GM23338 (cell line): ENCODE results near the gene RGS6. TPM values are rescaled to one million over a fixed set of nuclear protein-coding genes. Genes with fewer than 3 reads are reported as not detected.

ENCODE experiments used
- ATAC-seq: fragments of 200-7000 bp; cut with Tn5 transposase; 3 replicates; pipeline ENCODE4 v1.9.1; 2020
- DNase-seq: peaks from one replicate; pipeline ENCODE4 v3.0.0-alpha.2; 2015; ENCODE audit warnings: low spot score
- H2AFZ ChIP-seq: fragments of 200-600 bp; sonication (generic); 2 replicates; pipeline ENCODE4 v1.8.0; 2016; ENCODE audit warnings: antibody characterized with exemption, mild to moderate bottlenecking, moderate library complexity
- H3F3A ChIP-seq: fragments of 200-600 bp; sonication (generic); replicated peaks from 2 replicates; pipeline ENCODE4 v1.8.0; 2017; ENCODE audit warnings: antibody characterized with exemption, mixed run types, low read depth
- H3K27ac ChIP-seq: fragments of 200-600 bp; sonication (generic); 2 replicates; pipeline ENCODE4 v1.6.1; 2016; ENCODE audit warnings: low read depth
- H3K27me3 ChIP-seq: fragments of 200-600 bp; sonication (generic); 2 replicates; pipeline ENCODE4 v1.8.0; 2016; ENCODE audit warnings: mild to moderate bottlenecking, mixed run types, moderate library complexity; ENCODE audit not compliant: insufficient read depth
- H3K36me3 ChIP-seq: fragments of 200-600 bp; sonication (generic); 2 replicates; pipeline ENCODE4 v1.8.0; 2016; ENCODE audit warnings: mild to moderate bottlenecking; ENCODE audit not compliant: insufficient read depth
- H3K4me1 ChIP-seq: fragments of 200-600 bp; sonication (generic); 2 replicates; pipeline ENCODE4 v1.8.0; 2016; ENCODE audit warnings: mild to moderate bottlenecking, moderate library complexity; ENCODE audit not compliant: insufficient read depth
- H3K4me2 ChIP-seq: fragments of 200-600 bp; sonication (generic); 2 replicates; pipeline ENCODE4 v1.7.1; 2017; ENCODE audit warnings: mixed run types
- H3K4me3 ChIP-seq: fragments of 200-600 bp; sonication (generic); 2 replicates; pipeline ENCODE4 v1.6.1; 2016; ENCODE audit warnings: mixed run types
- H3K79me2 ChIP-seq: fragments of 200-600 bp; sonication (generic); replicated peaks from 2 replicates; pipeline ENCODE4 v1.8.0; 2017; ENCODE audit warnings: mild to moderate bottlenecking; ENCODE audit not compliant: insufficient read depth
- H3K9me2 ChIP-seq: fragments of 200-600 bp; sonication (generic); 2 replicates; pipeline ENCODE4 v1.8.0; 2017; ENCODE audit not compliant: insufficient read depth
- H4K20me1 ChIP-seq: fragments of 200-600 bp; sonication (generic); replicated peaks from 2 replicates; pipeline ENCODE4 v1.8.0; 2017; ENCODE audit warnings: mild to moderate bottlenecking; ENCODE audit not compliant: insufficient read depth
- H3K27ac Mint-ChIP-seq: 2 replicates; pipeline ENCODE4 v1.8.0; 2020; ENCODE audit warnings: inconsistent platforms, mild to moderate bottlenecking, moderate library complexity, mixed read lengths
- H3K27me3 Mint-ChIP-seq: 3 replicates; pipeline ENCODE4 v1.8.0; 2022; ENCODE audit warnings: low read depth, mild to moderate bottlenecking, moderate library complexity, mixed read lengths, inconsistent platforms; ENCODE audit not compliant: insufficient read depth, poor library complexity
- H3K36me3 Mint-ChIP-seq: 3 replicates; pipeline ENCODE4 v1.8.0; 2021; ENCODE audit warnings: low read depth, mild to moderate bottlenecking, inconsistent platforms, moderate library complexity, mixed read lengths
- H3K4me1 Mint-ChIP-seq: 3 replicates; pipeline ENCODE4 v1.8.0; 2020; ENCODE audit warnings: mild to moderate bottlenecking, inconsistent platforms, mixed read lengths
- H3K4me3 Mint-ChIP-seq: 3 replicates; pipeline ENCODE4 v1.8.0; 2021; ENCODE audit warnings: moderate library complexity, mild to moderate bottlenecking, inconsistent platforms, mixed read lengths
- H3K9me3 Mint-ChIP-seq: 3 replicates; pipeline ENCODE4 v1.8.0; 2020; ENCODE audit warnings: moderate library complexity, mild to moderate bottlenecking, inconsistent platforms, mixed read lengths
- CREB1 ChIP-seq: fragments of 250-450 bp; sonication (Bioruptor Pico); IDR thresholded peaks from 2 replicates; pipeline ENCODE4 v1.5.0; 2020; ENCODE audit warnings: low read depth, mild to moderate bottlenecking, moderate library complexity
- CTCF ChIP-seq, 2 experiments: fragments of 200-600 bp in 1 of 2; sonication (generic) in 1 of 2; conservative IDR thresholded peaks; 2 replicates each; pipeline versions ENCODE4 v1.5.1 to v1.6.1; 2016 to 2017; ENCODE audit warnings: antibody characterized with exemption in 2 of 2, low read depth in 2 of 2, mild to moderate bottlenecking in 2 of 2, moderate library complexity in 1 of 2
- ETS1 ChIP-seq: IDR thresholded peaks from 2 replicates; pipeline ENCODE4 v1.6.1; 2016; ENCODE audit warnings: antibody characterized with exemption
- EZH2phosphoT487 ChIP-seq: fragments of 200-600 bp; sonication (generic); IDR thresholded peaks from one replicate; pipeline ENCODE4 v1.8.1; 2018; ENCODE audit warnings: antibody characterized with exemption; ENCODE audit not compliant: unreplicated experiment
- NANOG ChIP-seq: IDR thresholded peaks from 2 replicates; pipeline ENCODE4 v1.6.1; 2016; ENCODE audit warnings: antibody characterized with exemption, borderline replicate concordance
- POLR2AphosphoS5 ChIP-seq: IDR thresholded peaks from 2 replicates; pipeline ENCODE4 v1.6.1; 2016; ENCODE audit warnings: antibody characterized with exemption, low read depth
- ZNF114 ChIP-seq: fragments of 250-450 bp; sonication (Bioruptor Pico); IDR thresholded peaks from 2 replicates; pipeline ENCODE4 v1.5.0; 2020; ENCODE audit warnings: mild to moderate bottlenecking, moderate library complexity
- polyA plus RNA-seq: library from polyadenylated mRNA; unstranded; fragments of >200 nt; fragmentation: Nextera tagmentation; extraction: Ambion mirVana; gene quantifications from 2 replicates; pipeline ENCODE4 v1.2.1, GENCODE V29; 2016
- total RNA-seq: library from RNA; depleted of rRNA; stranded (reverse); fragments of >200 nt; shearing (Covaris generic); gene quantifications from 2 replicates; pipeline ENCODE4 v1.2.3, GENCODE V29; 2014
- TF ChIP-seq, protein P1 (sequence below): IDR thresholded peaks from one replicate; pipeline ENCODE4 v1.6.1; 2018; ENCODE audit warnings: antibody characterized with exemption; ENCODE audit not compliant: unreplicated experiment

Gene RGS6
- total and polyA plus RNA-seq, 2 experiments from 2014 or later: 0.66 to 0.83 TPM

DNA sequence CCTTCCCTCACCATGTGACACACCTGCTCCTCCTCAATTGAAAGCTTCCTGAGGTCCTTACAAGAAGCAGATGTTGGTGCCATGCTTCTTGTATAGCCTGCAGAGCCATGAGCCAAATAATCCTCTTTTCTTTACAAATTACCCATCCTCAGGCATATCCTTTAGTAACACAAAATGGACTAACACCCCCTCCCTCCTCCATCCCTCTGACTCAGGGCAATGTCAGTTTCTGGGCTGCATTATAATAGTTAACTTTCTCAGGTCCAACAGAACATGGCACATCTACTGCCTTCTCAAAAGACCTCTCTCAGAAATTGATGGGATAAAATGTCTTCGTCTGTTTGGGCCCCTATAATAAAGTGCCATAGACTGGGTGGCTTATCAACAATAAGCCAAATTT, 674.6 kb downstream of the RGS6 start:
- Histone ChIP-seq H3K4me3 (no peak overlapping the region), H3K36me3 (no peaks in the 10 kb centered on the region), H2AFZ (no peak overlapping the region), H3K79me2 (no peaks in the 10 kb centered on the region), H3K27me3 (no peaks in the 10 kb centered on the region), H3K27ac (no peak overlapping the region), H3F3A (no peaks in the 10 kb centered on the region), H3K9me2 (peaks cover 10% of the 10 kb centered on the region; the same call in 1 of the 2 replicates), H4K20me1 (no peaks in the 10 kb centered on the region), H3K4me2 (no peak overlapping the region), H3K4me1 (no peaks in the 10 kb centered on the region)
- TF ChIP-seq, protein P1, sequence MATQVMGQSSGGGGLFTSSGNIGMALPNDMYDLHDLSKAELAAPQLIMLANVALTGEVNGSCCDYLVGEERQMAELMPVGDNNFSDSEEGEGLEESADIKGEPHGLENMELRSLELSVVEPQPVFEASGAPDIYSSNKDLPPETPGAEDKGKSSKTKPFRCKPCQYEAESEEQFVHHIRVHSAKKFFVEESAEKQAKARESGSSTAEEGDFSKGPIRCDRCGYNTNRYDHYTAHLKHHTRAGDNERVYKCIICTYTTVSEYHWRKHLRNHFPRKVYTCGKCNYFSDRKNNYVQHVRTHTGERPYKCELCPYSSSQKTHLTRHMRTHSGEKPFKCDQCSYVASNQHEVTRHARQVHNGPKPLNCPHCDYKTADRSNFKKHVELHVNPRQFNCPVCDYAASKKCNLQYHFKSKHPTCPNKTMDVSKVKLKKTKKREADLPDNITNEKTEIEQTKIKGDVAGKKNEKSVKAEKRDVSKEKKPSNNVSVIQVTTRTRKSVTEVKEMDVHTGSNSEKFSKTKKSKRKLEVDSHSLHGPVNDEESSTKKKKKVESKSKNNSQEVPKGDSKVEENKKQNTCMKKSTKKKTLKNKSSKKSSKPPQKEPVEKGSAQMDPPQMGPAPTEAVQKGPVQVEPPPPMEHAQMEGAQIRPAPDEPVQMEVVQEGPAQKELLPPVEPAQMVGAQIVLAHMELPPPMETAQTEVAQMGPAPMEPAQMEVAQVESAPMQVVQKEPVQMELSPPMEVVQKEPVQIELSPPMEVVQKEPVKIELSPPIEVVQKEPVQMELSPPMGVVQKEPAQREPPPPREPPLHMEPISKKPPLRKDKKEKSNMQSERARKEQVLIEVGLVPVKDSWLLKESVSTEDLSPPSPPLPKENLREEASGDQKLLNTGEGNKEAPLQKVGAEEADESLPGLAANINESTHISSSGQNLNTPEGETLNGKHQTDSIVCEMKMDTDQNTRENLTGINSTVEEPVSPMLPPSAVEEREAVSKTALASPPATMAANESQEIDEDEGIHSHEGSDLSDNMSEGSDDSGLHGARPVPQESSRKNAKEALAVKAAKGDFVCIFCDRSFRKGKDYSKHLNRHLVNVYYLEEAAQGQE: no peak
- no peak for TF ChIP-seq EZH2phosphoT487
- no peak for TF ChIP-seq ZNF114 (CRISPR knock-in tag)
- Mint-ChIP-seq H3K36me3 (no peaks in the 10 kb centered on the region), H3K4me1 (peaks cover 13% of the 10 kb centered on the region; the same call in 2 of the 3 replicates), H3K9me3 (no peaks in the 10 kb centered on the region), H3K27me3 (peaks cover 3% of the 10 kb centered on the region), H3K27ac (no peak overlapping the region), H3K4me3 (no peak overlapping the region)
- ATAC-seq (no peak), DNase-seq (no peak)

DNA sequence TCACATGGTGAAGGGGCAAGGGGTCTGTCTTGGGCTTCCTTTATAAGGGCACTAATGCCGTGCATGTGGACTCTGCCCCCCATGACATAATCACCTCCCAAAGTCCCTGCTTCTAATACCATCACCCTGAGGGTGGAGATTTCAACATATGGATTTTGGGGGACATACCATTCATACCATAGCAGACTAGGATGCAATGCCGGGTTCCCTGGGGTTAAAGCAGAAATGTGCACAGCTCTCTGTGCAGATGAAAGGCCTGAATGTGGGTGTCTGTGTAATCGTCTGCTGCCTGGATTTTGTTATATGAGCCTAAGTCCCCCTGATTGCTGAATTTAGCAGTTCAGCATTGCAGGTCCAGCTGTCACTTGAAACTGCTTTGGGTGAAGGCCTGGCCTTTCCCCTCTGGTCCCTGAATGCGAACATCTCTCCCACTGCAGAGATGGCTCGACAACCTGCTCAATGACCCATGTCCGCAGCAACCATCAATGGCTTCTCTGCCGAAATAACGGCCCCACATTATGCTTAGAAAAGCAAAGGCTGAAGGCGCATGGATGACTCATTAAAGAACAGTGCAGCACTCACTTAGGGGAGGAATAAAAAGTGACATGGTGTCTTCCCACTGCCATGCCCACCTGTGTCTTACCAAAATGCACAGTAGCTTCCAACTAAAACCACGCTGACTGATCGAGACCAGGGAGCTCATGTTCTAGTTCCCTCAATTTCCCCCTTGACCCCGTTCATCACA, 675.3 kb downstream of the RGS6 start:
- Mint-ChIP-seq H3K4me1 (peaks cover 13% of the 10 kb centered on the region; the same call in 2 of the 3 replicates), H3K27ac (no peak overlapping the region), H3K27me3 (peaks cover 3% of the 10 kb centered on the region), H3K9me3 (no peaks in the 10 kb centered on the region), H3K36me3 (no peaks in the 10 kb centered on the region), H3K4me3 (no peak overlapping the region)
- Histone ChIP-seq H4K20me1 (no peaks in the 10 kb centered on the region), H3K27me3 (no peaks in the 10 kb centered on the region), H3K27ac (no peak overlapping the region), H3K4me3 (no peak overlapping the region), H3F3A (no peaks in the 10 kb centered on the region), H3K4me1 (no peaks in the 10 kb centered on the region), H3K4me2 (no peak overlapping the region), H2AFZ (no peak overlapping the region), H3K36me3 (no peaks in the 10 kb centered on the region), H3K9me2 (peaks cover 10% of the 10 kb centered on the region; the same call in 1 of the 2 replicates), H3K79me2 (no peaks in the 10 kb centered on the region)
- DNase-seq (no peak), ATAC-seq (no peak)
- TF ChIP-seq NANOG (no peak), CREB1 (CRISPR knock-in tag) (no peak), CTCF (conservative IDR thresholded peaks at IDR 0.05; ENCODE audit: low read depth in 2 of 2) (no peak), POLR2AphosphoS5 (no peak), ETS1 (no peak)
- TF ChIP-seq, protein P1: no peak
